GM12892 (cell line): ENCODE data around the gene OR2A25.

Source experiments
- POLR2A ChIP-seq: IDR thresholded peaks from 2 replicates; pipeline ENCODE4 v1.6.1; 2011; ENCODE audit warnings: low read depth, low read length, control low read depth
- POLR2AphosphoS5 ChIP-seq: IDR thresholded peaks from 2 replicates; pipeline ENCODE4 v1.6.1; 2011; ENCODE audit warnings: low read depth, low read length, control low read depth
- TAF1 ChIP-seq: IDR thresholded peaks from 2 replicates; pipeline ENCODE4 v1.6.1; 2011; ENCODE audit warnings: low read depth, mild to moderate bottlenecking, control low read depth, low read length, borderline replicate concordance

DNA sequence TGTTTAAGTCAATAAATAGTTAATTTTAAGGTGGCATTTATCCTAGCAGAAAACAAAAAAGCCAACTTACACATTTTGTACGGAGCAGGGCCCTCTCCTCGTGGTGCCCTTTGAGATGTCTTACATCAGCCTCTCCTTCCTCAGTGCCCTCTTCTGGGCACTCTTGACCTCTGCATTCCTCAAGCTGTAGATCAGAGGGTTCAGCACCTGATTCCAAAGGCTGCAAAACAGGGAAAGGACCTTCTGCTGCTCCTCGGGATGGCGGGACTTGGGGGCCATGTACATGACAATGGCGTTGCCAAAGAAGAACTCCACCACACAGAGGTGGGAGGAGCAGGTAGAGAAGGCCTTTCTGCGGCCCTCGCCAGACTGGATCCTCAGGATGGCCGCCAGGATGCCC, 48.7 kb downstream of the OR2A25 start:
- TF ChIP-seq TAF1 (no peak), POLR2AphosphoS5 (no peak), POLR2A (no peak)
